HG02571 (cell line): Measurements from ENCODE around the gene NAV1.
"Not testable (repeated sequence)": the region's sequence is repeated elsewhere in the genome, so short reads cannot be mapped to it uniquely, and the experiment has no call there.

Source experiments
- ATAC-seq: cut with Tn5 transposase; IDR thresholded peaks from one replicate; pipeline ENCODE4 v1.9.1; 2021; ENCODE audit warnings: mild to moderate bottlenecking, moderate library complexity; ENCODE audit not compliant: unreplicated experiment

NAV1 gene

GRCh38 chr1:201517631-201518030 is 21.3 kb upstream of the NAV1 start:
- no peak for ATAC-seq

- ATAC-seq = no peak
These were observed 20.9 kb upstream of the NAV1 start for GRCh38 chr1:201518071-201518470.

- ATAC-seq = not testable (repeated sequence)
These were observed 18.8 kb upstream of the NAV1 start for GRCh38 chr1:201520046-201520575.

- no peak for ATAC-seq
These were observed 13.6 kb upstream of the NAV1 start for GRCh38 chr1:201525193-201525778.

- no peak for ATAC-seq
These were observed 11.0 kb upstream of the NAV1 start for GRCh38 chr1:201527879-201528278.

GRCh38 chr1:201528631-201529252 is 10.2 kb upstream of the NAV1 start:
- no peak for ATAC-seq

- no peak for ATAC-seq
These were observed 8.0 kb upstream of the NAV1 start for GRCh38 chr1:201530741-201531531.

- no peak for ATAC-seq
These were observed 7.1 kb upstream of the NAV1 start for GRCh38 chr1:201531551-201532425.

- no peak for ATAC-seq
These were observed 5.1 kb upstream of the NAV1 start for GRCh38 chr1:201533836-201534235.

GRCh38 chr1:201535046-201535918 is 3.6 kb upstream of the NAV1 start:
- no peak for ATAC-seq

GRCh38 chr1:201535919-201536245 is 3.0 kb upstream of the NAV1 start:
- no peak for ATAC-seq

GRCh38 chr1:201536558-201536957 is 2.4 kb upstream of the NAV1 start:
- no peak for ATAC-seq

GRCh38 chr1:201537028-201537427 is 1.9 kb upstream of the NAV1 start:
- no peak for ATAC-seq

GRCh38 chr1:201537467-201537866 is 1.5 kb upstream of the NAV1 start:
- no peak for ATAC-seq

- ATAC-seq = no peak
These were observed 876 bp upstream of the NAV1 start for GRCh38 chr1:201537891-201538611.

- no peak for ATAC-seq
These were observed 869 bp downstream of the NAV1 start for GRCh38 chr1:201539561-201540431.

GRCh38 chr1:201540846-201541735 is 2.2 kb downstream of the NAV1 start:
- no peak for ATAC-seq
